H9 (cell line): ENCODE data around the gene DPYD. TPM values are rescaled to one million over a fixed set of nuclear protein-coding genes. Genes with fewer than 3 reads are reported as not detected.

Experiments used
- DNase-seq: peaks from one replicate; pipeline ENCODE4 v3.0.0-alpha.2; 2017
- H2AFZ ChIP-seq: one replicate; pipeline ENCODE4 v1.6.1; 2013; ENCODE audit warnings: mild to moderate bottlenecking, low read length, control low read depth, moderate library complexity
- H2AK5ac ChIP-seq: 2 replicates; pipeline ENCODE4 v1.6.1; 2013; ENCODE audit warnings: low read length, control low read depth, mixed read lengths; ENCODE audit not compliant: insufficient read length
- H2BK120ac ChIP-seq: one replicate; pipeline ENCODE4 v1.6.1; 2013; ENCODE audit warnings: low read depth, mild to moderate bottlenecking, low read length, control low read depth, inconsistent platforms; ENCODE audit not compliant: poor library complexity, severe bottlenecking
- H2BK12ac ChIP-seq: 2 replicates; pipeline ENCODE4 v1.6.1; 2013; ENCODE audit warnings: low read length, control low read depth, mixed read lengths, low read depth; ENCODE audit not compliant: insufficient read length
- H2BK15ac ChIP-seq: 2 replicates; pipeline ENCODE4 v1.6.1; 2013; ENCODE audit warnings: low read depth, low read length, control low read depth
- H2BK20ac ChIP-seq: one replicate; pipeline ENCODE4 v1.6.1; 2013; ENCODE audit warnings: low read depth, mild to moderate bottlenecking, low read length, control low read depth, inconsistent platforms; ENCODE audit not compliant: poor library complexity, severe bottlenecking
- H2BK5ac ChIP-seq: 2 replicates; pipeline ENCODE4 v1.6.1; 2013; ENCODE audit warnings: low read length, control low read depth, mixed read lengths; ENCODE audit not compliant: insufficient read length
- H3K14ac ChIP-seq: 2 replicates; pipeline ENCODE4 v1.6.1; 2013; ENCODE audit warnings: low read length, control low read depth; ENCODE audit not compliant: insufficient read depth
- H3K18ac ChIP-seq: 2 replicates; pipeline ENCODE4 v1.6.1; 2013; ENCODE audit warnings: low read depth, mild to moderate bottlenecking, mixed read lengths, low read length, control low read depth; ENCODE audit not compliant: insufficient read length
- H3K23ac ChIP-seq: 2 replicates; pipeline ENCODE4 v1.6.1; 2013; ENCODE audit warnings: low read length, control low read depth, mixed read lengths, low read depth; ENCODE audit not compliant: insufficient read length
- H3K23me2 ChIP-seq: 2 replicates; pipeline ENCODE4 v1.6.1; 2013; ENCODE audit warnings: low read depth, mild to moderate bottlenecking, mixed read lengths, low read length, control low read depth; ENCODE audit not compliant: insufficient read length, poor library complexity, severe bottlenecking
- H3K27ac ChIP-seq: 2 replicates; pipeline ENCODE4 v1.5.1; 2013; ENCODE audit warnings: low read length, control low read depth, mixed read lengths, low read depth; ENCODE audit not compliant: insufficient read length
- H3K27me3 ChIP-seq: 2 replicates; pipeline ENCODE4 v1.6.1; 2013; ENCODE audit warnings: low read length, control low read depth, inconsistent platforms; ENCODE audit not compliant: insufficient read depth
- H3K4ac ChIP-seq: 2 replicates; pipeline ENCODE4 v1.6.1; 2013; ENCODE audit warnings: low read depth, mild to moderate bottlenecking, control low read depth, inconsistent platforms, low read length, moderate library complexity
- H3K4me1 ChIP-seq: 2 replicates; pipeline ENCODE4 v1.6.1; 2013; ENCODE audit warnings: low read length, control low read depth, inconsistent platforms; ENCODE audit not compliant: insufficient read depth
- H3K4me2 ChIP-seq: 2 replicates; pipeline ENCODE4 v1.6.1; 2013; ENCODE audit warnings: low read length, control low read depth, mixed read lengths; ENCODE audit not compliant: insufficient read length, insufficient read depth
- H3K56ac ChIP-seq: 2 replicates; pipeline ENCODE4 v1.6.1; 2013; ENCODE audit warnings: low read depth, mild to moderate bottlenecking, mixed read lengths, low read length, control low read depth; ENCODE audit not compliant: insufficient read length
- H3K79me1 ChIP-seq: 2 replicates; pipeline ENCODE4 v1.6.1; 2013; ENCODE audit warnings: low read depth, mild to moderate bottlenecking, moderate library complexity, low read length, control low read depth, inconsistent platforms; ENCODE audit not compliant: insufficient read depth, poor library complexity, severe bottlenecking
- H3K79me2 ChIP-seq: 2 replicates; pipeline ENCODE4 v1.6.1; 2013; ENCODE audit warnings: low read length, control low read depth, inconsistent platforms; ENCODE audit not compliant: insufficient read depth
- H3K9ac ChIP-seq: 2 replicates; pipeline ENCODE4 v1.6.1; 2013; ENCODE audit warnings: low read length, control low read depth, mixed read lengths; ENCODE audit not compliant: insufficient read length; ENCODE audit errors: extremely low read depth
- H3K9me3 ChIP-seq: one replicate; pipeline ENCODE4 v1.6.1; 2013; ENCODE audit warnings: low read depth, low read length, inconsistent platforms; ENCODE audit not compliant: control insufficient read depth
- H3T11ph ChIP-seq: one replicate; pipeline ENCODE4 v1.6.1; 2013; ENCODE audit warnings: mild to moderate bottlenecking, low read length, control low read depth, inconsistent platforms
- H4K20me1 ChIP-seq: one replicate; pipeline ENCODE4 v1.6.1; 2013; ENCODE audit not compliant: control insufficient read depth, insufficient read length, insufficient read depth
- H4K5ac ChIP-seq: 2 replicates; pipeline ENCODE4 v1.6.1; 2013; ENCODE audit warnings: low read depth, mild to moderate bottlenecking, mixed read lengths, low read length, control low read depth; ENCODE audit not compliant: insufficient read length
- H4K8ac ChIP-seq: replicated peaks from 2 replicates; pipeline ENCODE4 v1.6.1; 2013; ENCODE audit warnings: low read length, control low read depth, mixed read lengths, low read depth; ENCODE audit not compliant: insufficient read length
- H4K91ac ChIP-seq: 2 replicates; pipeline ENCODE4 v1.6.1; 2013; ENCODE audit warnings: low read depth, mild to moderate bottlenecking, moderate library complexity, mixed read lengths, low read length, control low read depth; ENCODE audit not compliant: insufficient read length
- H3K27ac Mint-ChIP-seq, 3 experiments: 2 replicates in 2 of 3; 3 replicates in 1 of 3; pipeline ENCODE4 v1.8.0; 2020 to 2021; ENCODE audit warnings: mixed read lengths in 3 of 3, mild to moderate bottlenecking in 1 of 3, moderate library complexity in 1 of 3
- H3K27me3 Mint-ChIP-seq: 2 replicates; pipeline ENCODE4 v1.8.0; 2021; ENCODE audit warnings: low read depth, mild to moderate bottlenecking, moderate library complexity, mixed read lengths
- H3K36me3 Mint-ChIP-seq, 3 experiments: 2 replicates in 2 of 3; 3 replicates in 1 of 3; pipeline ENCODE4 v1.8.0; 2020 to 2021; ENCODE audit warnings: low read depth in 3 of 3, mixed read lengths in 3 of 3; ENCODE audit not compliant: insufficient read depth in 1 of 3
- H3K4me1 Mint-ChIP-seq, 2 experiments: 2 replicates each; pipeline ENCODE4 v1.8.0; 2020; ENCODE audit warnings: mixed read lengths in 2 of 2
- H3K4me3 Mint-ChIP-seq, 2 experiments: 2 replicates in 1 of 2; 3 replicates in 1 of 2; pipeline ENCODE4 v1.8.0; 2020 to 2021; ENCODE audit warnings: mild to moderate bottlenecking in 2 of 2, mixed read lengths in 2 of 2, moderate library complexity in 1 of 2
- H3K9me3 Mint-ChIP-seq, 2 experiments: 2 replicates in 1 of 2; 3 replicates in 1 of 2; pipeline ENCODE4 v1.8.0; 2020; ENCODE audit warnings: mild to moderate bottlenecking in 2 of 2, mixed read lengths in 2 of 2, moderate library complexity in 1 of 2
- CTCF ChIP-seq: fragments of 200-600 bp; sonication (generic); conservative IDR thresholded peaks from 3 replicates; pipeline ENCODE4 v1.8.0; 2021; ENCODE audit warnings: antibody characterized with exemption, mild to moderate bottlenecking
- total RNA-seq: library from RNA; stranded (reverse); gene quantifications from 2 replicates; pipeline ENCODE4 v1.2.1, GENCODE V29; 2021

Gene DPYD
- total RNA-seq, 1 experiment from 2014 or later = 0.37 TPM

DNA sequence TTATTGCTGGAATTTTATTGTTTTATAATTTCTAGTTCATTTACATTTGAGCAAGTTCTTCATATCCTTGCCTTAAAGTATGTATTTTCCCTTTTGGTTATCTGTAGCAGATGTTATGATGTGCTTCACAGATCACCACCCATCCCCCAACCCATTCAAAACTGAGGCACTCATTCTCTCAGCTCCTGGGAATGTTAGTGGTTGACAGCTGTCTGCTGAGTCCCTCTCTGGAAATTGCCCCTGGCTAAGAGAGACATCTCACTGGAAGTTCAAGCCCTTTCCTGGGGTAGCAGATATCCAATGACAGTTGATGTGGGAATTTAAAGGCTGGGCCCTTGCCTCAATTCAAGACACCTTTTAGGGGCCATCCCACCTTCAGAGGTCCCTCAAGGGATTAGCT, 4.3 kb upstream of the DPYD start:
- no peak overlapping the region for H2BK12ac ChIP-seq
- no peaks in the 10 kb centered on the region for H3K79me2 ChIP-seq
- no peak overlapping the region for H3K27ac ChIP-seq
- H3K23ac ChIP-seq = no peak overlapping the region
- no peaks in the 10 kb centered on the region for H3K4me1 ChIP-seq
- no peak overlapping the region for H3K56ac ChIP-seq
- no peak overlapping the region for H4K5ac ChIP-seq
- no peak overlapping the region for H3K14ac ChIP-seq
- Mint-ChIP-seq H3K9me3 (no peaks in the 10 kb centered on the region), H3K27me3 (peaks cover 5% of the 10 kb centered on the region), H3K27ac (no peak overlapping the region), H3K4me3 (no peak overlapping the region), H3K36me3 (no peaks in the 10 kb centered on the region), H3K4me1 (peaks cover 11 to 13% of the 10 kb centered on the region in 2 experiments)
- no peak overlapping the region for H4K91ac ChIP-seq
- no peak overlapping the region for H2AFZ ChIP-seq
- no peak overlapping the region for H2BK15ac ChIP-seq
- H3K23me2 ChIP-seq = peaks cover 3% of the 10 kb centered on the region
- H2BK20ac ChIP-seq = no peak overlapping the region
- TF ChIP-seq CTCF = no peak
- H2BK5ac ChIP-seq = no peak overlapping the region
- H3K9ac ChIP-seq = no peak overlapping the region
- no peaks in the 10 kb centered on the region for H3K27me3 ChIP-seq
- no peaks in the 10 kb centered on the region for H4K20me1 ChIP-seq
- no peak overlapping the region for H3K18ac ChIP-seq
- no peak overlapping the region for H3K4me2 ChIP-seq
- H2BK120ac ChIP-seq = no peak overlapping the region
- H3T11ph ChIP-seq = no peak overlapping the region
- H3K4ac ChIP-seq = no peak overlapping the region
- no peak overlapping the region for H4K8ac ChIP-seq
- no peak overlapping the region for H2AK5ac ChIP-seq
- no peaks in the 10 kb centered on the region for H3K79me1 ChIP-seq
- no peak for DNase-seq
- no peaks in the 10 kb centered on the region for H3K9me3 ChIP-seq
